ENCODE data around the gene IER5L. TPM values are rescaled to one million over a fixed set of nuclear protein-coding genes. Genes with fewer than 3 reads are reported as not detected.

The IER5L gene
- total and polyA plus RNA-seq, 2 donors from 2014 or later = 18.0 to 46.9 TPM

GRCh38 chr9:129128689-129129088 is 49.4 kb downstream of the IER5L start:
- DNase-seq (peak in 1 of 5 donors; percentile 29), FAIRE-seq (no peak)
- H3K9ac ChIP-seq (ENCODE audit: low read length in 3 of 3) = no peak overlapping the region
- TF ChIP-seq CTCF (IDR thresholded peaks at IDR 0.05; ENCODE audit: borderline replicate concordance, extremely low read depth, insufficient read depth) = no peak
- H3K4me3 ChIP-seq (ENCODE audit: low read length in 3 of 3) = no peak overlapping the region
- no peaks in the 10 kb centered on the region for H3K27me3 ChIP-seq (ENCODE audit: control insufficient read depth, insufficient read depth, low read length)
- H3K9me3 ChIP-seq (ENCODE audit: control insufficient read depth in 2 of 3, insufficient read depth in 1 of 3, low read length in 3 of 3) = no peaks in the 10 kb centered on the region
- intact Hi-C loops (cut with DNase I) = loop anchor here (10.0 kb wide), 1 partner anchor 656 kb away; no protein-coding TSS in a partner anchor
- peaks cover 3 to 33% (median 17%) of the 10 kb centered on the region in 3 donors for H3K36me3 ChIP-seq (ENCODE audit: control insufficient read depth in 2 of 3, insufficient read depth in 3 of 3, low read length in 3 of 3)
- peaks cover 0 to 6% (median 0%) of the 10 kb centered on the region in 3 donors for H3K4me1 ChIP-seq (ENCODE audit: control insufficient read depth in 2 of 3, insufficient read depth in 2 of 3, low read depth in 1 of 3, low read length in 3 of 3)
- no peak overlapping the region for H3K27ac ChIP-seq (ENCODE audit: low read depth in 2 of 2, low read length in 2 of 2)

- peaks cover 0 to 24% (median 16%) of the 10 kb centered on the region in 3 donors for H3K36me3 ChIP-seq (ENCODE audit: control insufficient read depth in 2 of 3, insufficient read depth in 3 of 3, low read length in 3 of 3)
Measured at GRCh38 chr9:129126749-129127618, 51.1 kb downstream of the IER5L start.

More at GRCh38 chr9:129126749-129127618, 51.1 kb downstream of the IER5L start:
- H3K4me1 ChIP-seq (ENCODE audit: control insufficient read depth in 2 of 3, insufficient read depth in 2 of 3, low read depth in 1 of 3, low read length in 3 of 3) = peaks cover 0 to 6% (median 0%) of the 10 kb centered on the region in 3 donors
- H3K27ac ChIP-seq (ENCODE audit: low read depth in 2 of 2, low read length in 2 of 2) = no peak overlapping the region
- DNase-seq (peak in 3 of 5 donors; percentile 29 to 44 (median 31)), FAIRE-seq (no peak)
- no peak overlapping the region for H3K4me3 ChIP-seq (ENCODE audit: low read length in 3 of 3)
- no peaks in the 10 kb centered on the region for H3K27me3 ChIP-seq (ENCODE audit: control insufficient read depth, insufficient read depth, low read length)
- intact Hi-C loops (cut with DNase I) = loop anchor here (10.0 kb wide), 1 partner anchor 658 kb away; no protein-coding TSS in a partner anchor
- H3K9me3 ChIP-seq (ENCODE audit: control insufficient read depth in 2 of 3, insufficient read depth in 1 of 3, low read length in 3 of 3) = no peaks in the 10 kb centered on the region
- TF ChIP-seq CTCF (IDR thresholded peaks at IDR 0.05; ENCODE audit: borderline replicate concordance, extremely low read depth, insufficient read depth) = no peak
- H3K9ac ChIP-seq (ENCODE audit: low read length in 3 of 3) = no peak overlapping the region

Other genes starting within 250 kb of the IER5L start
- gene DOLK, start 230.7 kb downstream of the IER5L start, total RNA-seq = 13.9 TPM
- gene DOLK, start 230.7 kb downstream of the IER5L start, polyA plus RNA-seq (ENCODE audit: insufficient read depth, low read depth, low replicate concordance) = 17.0 TPM
- gene NUP188, start 230.6 kb downstream of the IER5L start, total RNA-seq = 27.9 TPM
- gene NUP188, start 230.6 kb downstream of the IER5L start, polyA plus RNA-seq (ENCODE audit: insufficient read depth, low read depth, low replicate concordance) = 6.4 TPM
- gene SH3GLB2, start 149.9 kb downstream of the IER5L start, total RNA-seq = 128 TPM
- gene SH3GLB2, start 149.9 kb downstream of the IER5L start, polyA plus RNA-seq (ENCODE audit: insufficient read depth, low read depth, low replicate concordance) = 118 TPM
- gene MIGA2, start 141.6 kb downstream of the IER5L start, total RNA-seq = 29.9 TPM
- 26.1 TPM for gene MIGA2, start 141.6 kb downstream of the IER5L start, polyA plus RNA-seq (ENCODE audit: insufficient read depth, low read depth, low replicate concordance)
- 9.1 TPM for gene DOLPP1, start 97.2 kb downstream of the IER5L start, total RNA-seq
- 12.1 TPM for gene DOLPP1, start 97.2 kb downstream of the IER5L start, polyA plus RNA-seq (ENCODE audit: insufficient read depth, low read depth, low replicate concordance)
- gene CRAT, start 67.5 kb downstream of the IER5L start, total RNA-seq = 32.3 TPM
- 76.8 TPM for gene CRAT, start 67.5 kb downstream of the IER5L start, polyA plus RNA-seq (ENCODE audit: insufficient read depth, low read depth, low replicate concordance)
- gene PTPA, start 66.8 kb downstream of the IER5L start, total RNA-seq = 164 TPM
- gene PTPA, start 66.8 kb downstream of the IER5L start, polyA plus RNA-seq (ENCODE audit: insufficient read depth, low read depth, low replicate concordance) = 161 TPM

All from kidney (tissue), 14 donors.